WTC11 (cell line): ENCODE measurements around the gene YOD1. TPM values are rescaled to one million over a fixed set of nuclear protein-coding genes. Genes with fewer than 3 reads are reported as not detected.

Source experiments
- ATAC-seq: fragments of 200-7000 bp; cut with Tn5 transposase; 2 replicates; pipeline ENCODE4 v1.10.0; 2021; ENCODE audit warnings: mild to moderate bottlenecking, moderate library complexity
- CTCF ChIA-PET: fragments of 300-600 bp; sonication (Branson Sonifier 250); formaldehyde crosslinking; loops from one replicate; lab custom pipeline; 2021; ENCODE audit warnings: antibody characterized with exemption; lab: Charles Lee
- POLR2A ChIA-PET: fragments of 350-600 bp; sonication (Branson Sonifier 250); formaldehyde crosslinking; loops from one replicate; lab custom pipeline; 2021; ENCODE audit warnings: antibody characterized with exemption; lab: Charles Lee
- DNase-seq: peaks from one replicate; pipeline ENCODE4 v3.0.0; 2021; ENCODE audit warnings: low spot score
- H3K27ac Mint-ChIP-seq: 2 replicates; pipeline ENCODE4 v1.8.0; 2021; ENCODE audit warnings: mixed read lengths
- H3K27me3 Mint-ChIP-seq: 2 replicates; pipeline ENCODE4 v1.8.0; 2021; ENCODE audit warnings: low read depth, mild to moderate bottlenecking, moderate library complexity, mixed read lengths
- H3K36me3 Mint-ChIP-seq: 2 replicates; pipeline ENCODE4 v1.8.0; 2021; ENCODE audit warnings: mixed read lengths
- H3K4me1 Mint-ChIP-seq: 2 replicates; pipeline ENCODE4 v1.8.0; 2022; ENCODE audit warnings: mixed read lengths
- H3K4me3 Mint-ChIP-seq: 2 replicates; pipeline ENCODE4 v1.8.0; 2021; ENCODE audit warnings: mild to moderate bottlenecking, moderate library complexity, mixed read lengths
- H3K9me3 Mint-ChIP-seq: 2 replicates; pipeline ENCODE4 v1.8.0; 2021; ENCODE audit warnings: mixed read lengths
- ARID4B ChIP-seq: sonication (generic); formaldehyde crosslinking; IDR thresholded peaks from 2 replicates; pipeline ENCODE4 v1.8.0; 2023; ENCODE audit warnings: missing genetic modification reagents, mild to moderate bottlenecking, borderline replicate concordance
- CREB1 ChIP-seq: sonication (generic); formaldehyde crosslinking; IDR thresholded peaks from 2 replicates; pipeline ENCODE4 v1.8.0; 2023; ENCODE audit warnings: mild to moderate bottlenecking, missing genetic modification reagents
- CTCF ChIP-seq: fragments of 200-600 bp; IDR thresholded peaks from 2 replicates; pipeline ENCODE4 v1.8.0; 2022; ENCODE audit warnings: antibody characterized with exemption
- E2F1 ChIP-seq: sonication (generic); formaldehyde crosslinking; IDR thresholded peaks from 2 replicates; pipeline ENCODE4 v1.8.0; 2022; ENCODE audit warnings: mild to moderate bottlenecking, missing genetic modification reagents
- ERG ChIP-seq: fragments of 250-450 bp; sonication (Bioruptor Pico); IDR thresholded peaks from 2 replicates; pipeline ENCODE4 v1.8.0; 2021; ENCODE audit warnings: mild to moderate bottlenecking
- ETV6 ChIP-seq: sonication (generic); formaldehyde crosslinking; IDR thresholded peaks from 2 replicates; pipeline ENCODE4 v1.8.1; 2022; ENCODE audit warnings: mild to moderate bottlenecking, missing genetic modification reagents
- GRHL2 ChIP-seq: fragments of 250-450 bp; sonication (Bioruptor Pico); IDR thresholded peaks from 2 replicates; pipeline ENCODE4 v1.8.0; 2022; ENCODE audit warnings: mild to moderate bottlenecking, moderate library complexity; ENCODE audit not compliant: insufficient replicate concordance, severe bottlenecking
- NR1H2 ChIP-seq: sonication (generic); formaldehyde crosslinking; IDR thresholded peaks from 2 replicates; pipeline ENCODE4 v1.9.0; 2021; ENCODE audit warnings: mild to moderate bottlenecking, moderate library complexity, missing genetic modification reagents
- PRRX2 ChIP-seq: fragments of 250-450 bp; sonication (Bioruptor Pico); IDR thresholded peaks from 2 replicates; pipeline ENCODE4 v1.8.0; 2021; ENCODE audit warnings: mild to moderate bottlenecking
- SMAD3 ChIP-seq: sonication (generic); formaldehyde crosslinking; IDR thresholded peaks from 2 replicates; pipeline ENCODE4 v1.8.0; 2022; ENCODE audit warnings: missing genetic modification reagents, mild to moderate bottlenecking, borderline replicate concordance
- STAT6 ChIP-seq: sonication (generic); formaldehyde crosslinking; conservative IDR thresholded peaks from 2 replicates; pipeline ENCODE4 v1.8.1; 2023; ENCODE audit warnings: mild to moderate bottlenecking, low read depth, missing genetic modification reagents, moderate library complexity
- TCF7 ChIP-seq: sonication (generic); formaldehyde crosslinking; IDR thresholded peaks from 2 replicates; pipeline ENCODE4 v1.8.0; 2022; ENCODE audit warnings: mild to moderate bottlenecking, low read depth, missing genetic modification reagents, moderate library complexity
- ZNF138 ChIP-seq: sonication (generic); formaldehyde crosslinking; conservative IDR thresholded peaks from 2 replicates; pipeline ENCODE4 v1.8.1; 2022; ENCODE audit warnings: mild to moderate bottlenecking, moderate library complexity, missing genetic modification reagents
- ZNF512 ChIP-seq: sonication (generic); formaldehyde crosslinking; IDR thresholded peaks from 2 replicates; pipeline ENCODE4 v1.8.1; 2022; ENCODE audit warnings: missing genetic modification reagents, borderline replicate concordance
- total RNA-seq: library from RNA; stranded (reverse); gene quantifications from 3 replicates; pipeline ENCODE4 v1.2.3, GENCODE V29; 2021
- TF ChIP-seq, protein P1 (sequence below): fragments of 250-450 bp; sonication (Bioruptor Pico); IDR thresholded peaks from 2 replicates; pipeline ENCODE4 v1.9.0; 2021; ENCODE audit warnings: mild to moderate bottlenecking
- TF ChIP-seq, protein P2 (sequence below): sonication (generic); formaldehyde crosslinking; IDR thresholded peaks from 2 replicates; pipeline ENCODE4 v1.8.1; 2023; ENCODE audit warnings: mild to moderate bottlenecking, missing genetic modification reagents

The YOD1 gene
- total RNA-seq, 1 experiment from 2014 or later, result 12.0 TPM

DNA sequence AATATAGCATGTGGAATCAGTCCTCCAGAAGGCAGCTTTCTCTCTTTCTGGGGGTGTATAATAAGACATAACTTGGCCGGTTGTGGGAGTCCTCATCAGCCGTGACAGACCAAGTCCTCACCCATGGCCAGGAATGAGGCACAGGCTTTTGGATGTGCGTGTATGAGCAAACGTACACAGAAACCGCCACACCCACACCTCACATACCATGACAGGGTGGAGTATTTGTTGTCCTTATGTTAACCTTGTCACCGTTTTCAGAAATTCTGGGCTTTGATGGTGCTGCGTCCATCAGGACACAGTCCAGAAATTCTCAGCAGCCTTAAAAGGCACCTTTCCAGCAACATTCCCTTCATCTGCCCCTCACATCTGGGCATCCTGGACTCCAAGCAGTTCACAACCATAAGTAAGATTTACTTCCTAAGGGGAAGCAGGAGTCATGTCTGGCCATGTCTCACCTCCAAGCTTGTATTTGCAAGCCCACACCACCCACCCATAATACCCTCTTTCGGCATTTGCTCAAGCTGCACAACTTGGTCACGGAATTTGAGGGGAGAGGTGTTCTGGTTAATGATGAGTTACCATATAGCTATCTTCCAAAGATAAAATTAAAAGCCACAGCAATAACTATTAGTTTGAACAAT is 30.8 kb downstream of the YOD1 start:
- TF ChIP-seq GRHL2 (no peak), ZNF512 (CRISPR knock-in tag) (no peak), ETV6 (CRISPR knock-in tag) (no peak), SMAD3 (no peak), ARID4B (no peak), CREB1 (CRISPR knock-in tag) (no peak), ZNF138 (CRISPR knock-in tag) (no peak), TCF7 (CRISPR knock-in tag) (no peak), E2F1 (CRISPR knock-in tag) (no peak), PRRX2 (no peak), NR1H2 (CRISPR knock-in tag) (no peak), STAT6 (CRISPR knock-in tag) (no peak), ERG (no peak), CTCF (no peak)
- TF ChIP-seq, protein P1, sequence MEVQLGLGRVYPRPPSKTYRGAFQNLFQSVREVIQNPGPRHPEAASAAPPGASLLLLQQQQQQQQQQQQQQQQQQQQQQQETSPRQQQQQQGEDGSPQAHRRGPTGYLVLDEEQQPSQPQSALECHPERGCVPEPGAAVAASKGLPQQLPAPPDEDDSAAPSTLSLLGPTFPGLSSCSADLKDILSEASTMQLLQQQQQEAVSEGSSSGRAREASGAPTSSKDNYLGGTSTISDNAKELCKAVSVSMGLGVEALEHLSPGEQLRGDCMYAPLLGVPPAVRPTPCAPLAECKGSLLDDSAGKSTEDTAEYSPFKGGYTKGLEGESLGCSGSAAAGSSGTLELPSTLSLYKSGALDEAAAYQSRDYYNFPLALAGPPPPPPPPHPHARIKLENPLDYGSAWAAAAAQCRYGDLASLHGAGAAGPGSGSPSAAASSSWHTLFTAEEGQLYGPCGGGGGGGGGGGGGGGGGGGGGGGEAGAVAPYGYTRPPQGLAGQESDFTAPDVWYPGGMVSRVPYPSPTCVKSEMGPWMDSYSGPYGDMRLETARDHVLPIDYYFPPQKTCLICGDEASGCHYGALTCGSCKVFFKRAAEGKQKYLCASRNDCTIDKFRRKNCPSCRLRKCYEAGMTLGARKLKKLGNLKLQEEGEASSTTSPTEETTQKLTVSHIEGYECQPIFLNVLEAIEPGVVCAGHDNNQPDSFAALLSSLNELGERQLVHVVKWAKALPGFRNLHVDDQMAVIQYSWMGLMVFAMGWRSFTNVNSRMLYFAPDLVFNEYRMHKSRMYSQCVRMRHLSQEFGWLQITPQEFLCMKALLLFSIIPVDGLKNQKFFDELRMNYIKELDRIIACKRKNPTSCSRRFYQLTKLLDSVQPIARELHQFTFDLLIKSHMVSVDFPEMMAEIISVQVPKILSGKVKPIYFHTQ, result no peak
- TF ChIP-seq, protein P2, sequence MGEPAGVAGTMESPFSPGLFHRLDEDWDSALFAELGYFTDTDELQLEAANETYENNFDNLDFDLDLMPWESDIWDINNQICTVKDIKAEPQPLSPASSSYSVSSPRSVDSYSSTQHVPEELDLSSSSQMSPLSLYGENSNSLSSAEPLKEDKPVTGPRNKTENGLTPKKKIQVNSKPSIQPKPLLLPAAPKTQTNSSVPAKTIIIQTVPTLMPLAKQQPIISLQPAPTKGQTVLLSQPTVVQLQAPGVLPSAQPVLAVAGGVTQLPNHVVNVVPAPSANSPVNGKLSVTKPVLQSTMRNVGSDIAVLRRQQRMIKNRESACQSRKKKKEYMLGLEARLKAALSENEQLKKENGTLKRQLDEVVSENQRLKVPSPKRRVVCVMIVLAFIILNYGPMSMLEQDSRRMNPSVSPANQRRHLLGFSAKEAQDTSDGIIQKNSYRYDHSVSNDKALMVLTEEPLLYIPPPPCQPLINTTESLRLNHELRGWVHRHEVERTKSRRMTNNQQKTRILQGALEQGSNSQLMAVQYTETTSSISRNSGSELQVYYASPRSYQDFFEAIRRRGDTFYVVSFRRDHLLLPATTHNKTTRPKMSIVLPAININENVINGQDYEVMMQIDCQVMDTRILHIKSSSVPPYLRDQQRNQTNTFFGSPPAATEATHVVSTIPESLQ (CRISPR knock-in tag), result no peak
- H3K27me3 Mint-ChIP-seq, result peaks cover 2% of the 10 kb centered on the region
- no peak for ATAC-seq
- peaks cover 7% of the 10 kb centered on the region for H3K4me1 Mint-ChIP-seq
- H3K36me3 Mint-ChIP-seq, result no peaks in the 10 kb centered on the region; the same call in 1 of the 2 replicates
- no peak overlapping the region for H3K4me3 Mint-ChIP-seq
- POLR2A ChIA-PET, result no interaction called here
- no peaks in the 10 kb centered on the region for H3K9me3 Mint-ChIP-seq
- no peak for DNase-seq
- CTCF ChIA-PET, result interaction anchor here (1.4 kb wide), 1 partner anchor 38 kb away, joined by 3 read pairs; no protein-coding TSS in a partner anchor
- no peak overlapping the region for H3K27ac Mint-ChIP-seq
